ENCODE results near the gene SLC36A2. TPM values are rescaled to one million over a fixed set of nuclear protein-coding genes. Genes with fewer than 3 reads are reported as not detected.

SLC36A2 gene
- total RNA-seq, 2 donors from 2014 or later, result not detected

GRCh38 chr5:151303666-151304065, 43.7 kb downstream of the SLC36A2 start, which contains the start of gene SLC36A3:
Gene SLC36A3 (minus strand): TSS chr5:151303766. CDS start chr5:151303354, 412 bp downstream.
- H3K27me3 ChIP-seq, result no peaks in the 10 kb centered on the region
- no peaks in the 10 kb centered on the region for H3K4me1 ChIP-seq
- DNase-seq, result no peak
- no peaks in the 10 kb centered on the region for H3K36me3 ChIP-seq
- no peak within 1 kb of the TSS for H3K4me3 ChIP-seq
- no peaks in the 10 kb centered on the region for H3K9me3 ChIP-seq
- no peak within 1 kb of the TSS for H3K27ac ChIP-seq
- no peak within 1 kb of the TSS for H3K9ac ChIP-seq (ENCODE audit: low read depth in 2 of 2, low read length in 2 of 2)
- intact Hi-C loops (cut with DNase I), result no loop called here
- TF ChIP-seq CTCF (IDR thresholded peaks at IDR 0.05), result no peak

- Histone ChIP-seq H3K27me3 (no peaks in the 10 kb centered on the region), H3K4me3 (no peak overlapping the region), H3K36me3 (no peaks in the 10 kb centered on the region), H3K27ac (no peak overlapping the region), H3K9ac (ENCODE audit: low read depth in 2 of 2, low read length in 2 of 2) (no peak overlapping the region), H3K9me3 (no peaks in the 10 kb centered on the region), H3K4me1 (no peaks in the 10 kb centered on the region)
- intact Hi-C loops (cut with DNase I), result no loop called here
- no peak for TF ChIP-seq CTCF (IDR thresholded peaks at IDR 0.05)
- DNase-seq, result peak; percentile 25
These were observed 49.1 kb downstream of the SLC36A2 start for GRCh38 chr5:151298063-151298855.

GRCh38 chr5:151296974-151297373, 50.4 kb downstream of the SLC36A2 start:
- intact Hi-C loops (cut with DNase I), result no loop called here
- H3K9me3 ChIP-seq, result no peaks in the 10 kb centered on the region
- no peak for DNase-seq
- no peak overlapping the region for H3K9ac ChIP-seq (ENCODE audit: low read depth in 2 of 2, low read length in 2 of 2)
- no peak overlapping the region for H3K4me3 ChIP-seq
- no peak for TF ChIP-seq CTCF (IDR thresholded peaks at IDR 0.05)
- no peaks in the 10 kb centered on the region for H3K4me1 ChIP-seq
- no peak overlapping the region for H3K27ac ChIP-seq
- H3K27me3 ChIP-seq, result no peaks in the 10 kb centered on the region
- no peaks in the 10 kb centered on the region for H3K36me3 ChIP-seq

GRCh38 chr5:151296478-151296830, 50.9 kb downstream of the SLC36A2 start:
- DNase-seq, result no peak
- Histone ChIP-seq H3K4me1 (no peaks in the 10 kb centered on the region), H3K36me3 (no peaks in the 10 kb centered on the region), H3K27ac (no peak overlapping the region), H3K9me3 (no peaks in the 10 kb centered on the region), H3K4me3 (no peak overlapping the region), H3K27me3 (no peaks in the 10 kb centered on the region), H3K9ac (ENCODE audit: low read depth in 2 of 2, low read length in 2 of 2) (no peak overlapping the region)
- TF ChIP-seq CTCF (IDR thresholded peaks at IDR 0.05), result no peak
- intact Hi-C loops (cut with DNase I), result no loop called here

GRCh38 chr5:151295791-151296477, 51.4 kb downstream of the SLC36A2 start:
- Histone ChIP-seq H3K4me3 (no peak overlapping the region), H3K9me3 (no peaks in the 10 kb centered on the region), H3K36me3 (no peaks in the 10 kb centered on the region), H3K27ac (no peak overlapping the region), H3K27me3 (no peaks in the 10 kb centered on the region), H3K4me1 (no peaks in the 10 kb centered on the region), H3K9ac (ENCODE audit: low read depth in 2 of 2, low read length in 2 of 2) (no peak overlapping the region)
- intact Hi-C loops (cut with DNase I), result no loop called here
- TF ChIP-seq CTCF (IDR thresholded peaks at IDR 0.05), result no peak
- DNase-seq, result no peak
